C4-2B (cell line): ENCODE data around the gene SH2D4B.

Experiments used
- H3K27ac ChIP-seq: fragments of 450-650 bp; 2 replicates; pipeline ENCODE4 v1.5.1; 2017
- ZFX ChIP-seq: fragments of 450-650 bp; IDR thresholded peaks from 2 replicates; pipeline ENCODE4 v1.6.1; 2017
- TF ChIP-seq, protein P1 (sequence below): fragments of 450-650 bp; conservative IDR thresholded peaks from 2 replicates; pipeline ENCODE4 v1.5.1; 2017; ENCODE audit warnings: mild to moderate bottlenecking

SH2D4B gene

DNA sequence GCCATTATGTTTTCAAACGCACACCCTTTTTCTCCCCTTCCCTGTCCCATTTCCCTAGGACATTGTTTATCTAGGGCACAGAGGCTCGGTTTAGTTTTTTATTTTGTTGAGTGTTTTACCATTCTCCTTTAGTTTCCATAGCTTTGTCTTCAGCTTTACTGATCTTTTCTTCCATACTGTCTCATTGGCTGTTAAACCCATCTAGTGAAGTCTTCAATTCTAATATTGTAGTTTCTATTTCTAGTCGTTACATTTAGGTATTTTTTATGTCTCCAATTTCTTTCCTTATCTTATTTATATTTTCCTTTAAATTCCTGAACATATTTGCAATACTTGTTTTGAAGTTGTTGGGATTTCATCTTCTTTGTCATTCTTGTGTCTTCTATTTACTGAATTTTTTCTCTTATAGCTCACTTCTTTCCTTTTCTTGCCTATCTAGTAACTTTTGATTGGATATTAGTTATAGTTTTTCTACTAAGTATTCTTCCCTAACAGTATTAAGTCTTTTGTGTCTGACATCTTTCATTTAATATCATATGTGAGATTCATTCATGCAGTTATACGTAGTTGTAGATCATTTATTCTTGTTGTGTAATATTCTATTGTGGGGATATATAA is 41.0 kb upstream of the SH2D4B start:
- H3K27ac ChIP-seq = no peak overlapping the region
- no peak for TF ChIP-seq ZFX

DNA sequence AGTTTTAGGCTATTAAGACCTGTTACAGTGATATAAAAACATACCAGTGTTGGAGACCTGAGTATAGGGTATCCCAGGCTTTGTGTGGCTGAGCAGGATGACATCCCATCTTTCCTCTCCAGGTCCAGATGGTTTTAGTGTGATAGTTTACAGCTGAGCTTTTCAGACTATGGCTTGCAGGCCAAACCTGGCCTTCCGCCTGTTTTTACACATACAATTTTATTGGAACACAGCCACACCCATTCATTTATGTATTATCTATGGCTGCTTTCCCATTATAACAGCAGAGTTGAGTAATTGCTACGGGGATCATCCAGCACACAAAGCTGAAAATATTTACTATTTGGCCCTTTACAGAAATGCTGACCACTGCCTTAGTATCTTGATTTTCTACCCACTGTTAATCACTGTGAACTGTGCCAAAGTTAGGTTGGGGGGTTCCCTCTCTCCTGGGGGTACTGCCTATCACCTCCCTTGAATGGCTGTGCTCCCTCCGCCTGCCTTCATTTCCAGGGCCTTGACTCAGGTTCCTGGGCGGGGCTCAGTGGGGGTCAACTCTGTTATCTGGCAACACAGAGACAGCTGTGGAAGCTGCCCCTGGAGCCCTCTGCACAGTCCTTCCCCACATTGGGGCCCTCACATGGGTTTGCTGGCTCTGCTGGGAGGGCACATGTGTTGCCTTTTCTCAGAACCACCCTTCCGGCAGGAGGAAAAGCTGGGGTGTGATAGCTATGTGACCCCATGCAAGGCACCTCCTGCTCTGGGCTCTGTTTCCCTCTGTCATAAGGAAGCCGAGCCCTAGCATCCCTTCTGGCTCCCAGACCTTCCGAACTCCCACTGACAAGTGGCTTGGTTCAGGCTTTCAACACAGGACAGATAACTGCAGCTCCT is 40.3 kb upstream of the SH2D4B start:
- TF ChIP-seq ZFX = no peak
- TF ChIP-seq, protein P1, sequence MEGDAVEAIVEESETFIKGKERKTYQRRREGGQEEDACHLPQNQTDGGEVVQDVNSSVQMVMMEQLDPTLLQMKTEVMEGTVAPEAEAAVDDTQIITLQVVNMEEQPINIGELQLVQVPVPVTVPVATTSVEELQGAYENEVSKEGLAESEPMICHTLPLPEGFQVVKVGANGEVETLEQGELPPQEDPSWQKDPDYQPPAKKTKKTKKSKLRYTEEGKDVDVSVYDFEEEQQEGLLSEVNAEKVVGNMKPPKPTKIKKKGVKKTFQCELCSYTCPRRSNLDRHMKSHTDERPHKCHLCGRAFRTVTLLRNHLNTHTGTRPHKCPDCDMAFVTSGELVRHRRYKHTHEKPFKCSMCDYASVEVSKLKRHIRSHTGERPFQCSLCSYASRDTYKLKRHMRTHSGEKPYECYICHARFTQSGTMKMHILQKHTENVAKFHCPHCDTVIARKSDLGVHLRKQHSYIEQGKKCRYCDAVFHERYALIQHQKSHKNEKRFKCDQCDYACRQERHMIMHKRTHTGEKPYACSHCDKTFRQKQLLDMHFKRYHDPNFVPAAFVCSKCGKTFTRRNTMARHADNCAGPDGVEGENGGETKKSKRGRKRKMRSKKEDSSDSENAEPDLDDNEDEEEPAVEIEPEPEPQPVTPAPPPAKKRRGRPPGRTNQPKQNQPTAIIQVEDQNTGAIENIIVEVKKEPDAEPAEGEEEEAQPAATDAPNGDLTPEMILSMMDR = no peak
- no peak overlapping the region; the same call in 1 of the 2 replicates for H3K27ac ChIP-seq

DNA sequence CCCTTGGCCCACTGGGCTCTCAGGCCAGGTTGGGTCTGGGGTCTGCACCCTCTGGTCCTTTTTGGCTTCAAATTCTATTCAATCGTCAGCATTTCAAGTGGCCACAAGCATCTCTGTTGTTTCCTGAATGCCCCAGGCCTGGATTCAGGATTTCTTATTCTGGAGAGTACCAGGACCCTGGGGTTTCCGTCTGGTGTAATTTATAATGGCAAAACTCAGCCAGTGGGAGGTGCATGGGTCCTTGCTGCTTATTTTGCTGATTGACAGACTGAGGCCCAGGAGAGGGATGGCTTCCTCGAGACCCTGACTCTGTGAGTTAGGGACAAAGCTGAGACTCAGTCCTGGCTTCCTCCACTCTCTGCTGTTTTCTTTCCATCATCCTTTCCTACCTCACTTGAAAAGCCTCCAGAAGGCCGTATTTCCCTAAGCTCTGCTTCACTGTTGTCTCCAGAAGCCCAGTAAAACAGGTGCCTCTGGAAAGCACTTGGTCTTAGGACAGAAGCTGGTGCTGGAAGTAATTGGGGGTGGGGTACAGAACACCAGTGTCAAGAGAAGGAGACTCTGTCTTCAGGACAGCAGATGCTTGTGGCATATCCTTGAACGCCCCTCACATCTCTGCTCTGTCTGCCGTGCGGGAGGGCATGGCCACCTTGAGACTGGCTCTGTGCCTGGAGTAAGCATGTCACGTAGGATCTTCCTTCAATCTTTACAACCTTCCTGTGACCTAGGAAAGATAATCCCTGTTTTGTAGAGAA is 39.4 kb upstream of the SH2D4B start:
- H3K27ac ChIP-seq = peak overlapping the region; percentile 39
- no peak for TF ChIP-seq ZFX
- TF ChIP-seq, protein P1 = no peak

DNA sequence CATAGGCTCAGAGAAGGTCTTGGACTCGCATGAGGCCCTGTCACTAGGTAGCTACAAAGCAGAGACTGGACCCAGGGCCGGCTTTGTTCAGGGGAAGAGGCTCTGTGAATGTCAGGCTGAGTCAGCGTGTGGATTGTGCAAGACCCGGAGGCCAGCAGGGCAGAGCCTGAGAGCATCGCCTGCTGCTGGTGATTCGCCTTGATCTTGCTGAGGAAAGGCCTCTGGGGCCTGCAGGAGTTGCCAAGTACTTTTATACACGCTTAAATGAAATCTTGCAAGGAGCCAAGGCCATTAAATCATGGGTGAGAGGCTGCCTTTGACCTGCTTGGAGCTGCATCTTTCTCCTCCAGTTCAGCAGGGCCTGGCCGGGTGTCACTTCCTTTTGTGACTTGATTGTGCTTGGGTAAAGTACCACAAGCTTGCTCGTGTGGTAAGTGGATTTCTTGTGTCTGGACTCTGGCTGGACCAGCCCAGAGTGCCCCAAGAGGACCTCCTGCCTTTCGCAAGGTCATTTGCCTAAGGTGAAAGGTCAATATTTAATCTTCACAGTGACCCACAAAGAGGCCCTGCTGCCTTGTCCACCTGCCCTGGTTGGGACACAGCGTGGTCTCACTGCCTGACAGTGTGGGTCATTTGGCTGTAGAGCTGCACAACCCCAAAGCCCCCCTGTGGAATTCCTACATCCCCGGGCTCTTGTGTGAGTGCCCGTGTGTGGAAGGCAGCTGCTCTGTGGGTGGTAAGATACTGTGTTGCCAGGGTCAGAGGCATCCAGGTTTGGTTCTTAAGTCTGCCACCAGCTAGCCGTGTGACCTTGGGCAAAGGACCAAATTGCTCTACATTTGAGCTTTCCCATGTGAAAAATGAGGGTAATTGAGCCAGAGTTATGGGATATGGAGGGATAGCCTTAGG is 38.6 kb upstream of the SH2D4B start:
- TF ChIP-seq, protein P1 = no peak
- TF ChIP-seq ZFX = no peak; the same call in 1 of the 2 replicates
- H3K27ac ChIP-seq = peak overlapping the region; percentile 39

DNA sequence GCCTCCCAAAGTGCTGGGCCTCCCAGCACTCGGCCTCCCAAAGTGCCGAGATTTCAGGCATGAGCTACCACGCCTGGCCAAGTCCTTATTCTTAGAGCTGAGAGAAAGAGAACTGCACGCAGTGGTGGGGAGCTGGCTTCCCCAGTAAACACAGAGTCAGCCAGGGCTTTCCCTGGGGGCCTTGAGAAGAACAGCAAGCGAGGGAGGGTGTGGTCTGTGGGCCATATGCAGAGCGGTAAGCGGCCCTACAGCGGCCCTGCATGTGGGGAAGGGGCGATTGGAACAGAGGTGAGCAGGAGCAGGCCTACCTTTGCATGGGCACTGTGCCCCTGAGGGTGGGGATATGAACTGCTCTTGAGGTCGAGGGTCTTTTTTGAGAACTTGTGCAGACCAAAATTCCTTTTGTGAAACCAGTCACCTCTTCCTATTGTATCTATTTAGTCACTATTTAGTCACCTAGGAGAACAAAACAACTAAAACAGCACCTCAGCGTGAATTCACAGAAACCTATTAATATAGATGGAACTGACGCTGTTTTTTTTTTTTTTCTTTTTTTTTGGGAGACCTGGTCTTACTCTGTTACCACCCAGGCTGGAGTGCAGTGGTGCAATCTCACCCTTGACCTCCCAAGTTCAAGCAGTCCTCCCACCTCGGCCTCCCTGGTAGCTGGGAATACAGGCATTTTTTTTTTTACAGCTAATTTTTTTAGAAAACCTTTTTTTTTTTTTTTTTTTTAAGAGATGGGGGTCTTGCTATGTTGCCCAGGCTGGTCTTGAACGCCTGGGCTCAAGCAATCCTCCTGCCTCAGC is 36.9 kb upstream of the SH2D4B start:
- TF ChIP-seq, protein P1 = no peak
- no peak for TF ChIP-seq ZFX
- no peak overlapping the region for H3K27ac ChIP-seq

DNA sequence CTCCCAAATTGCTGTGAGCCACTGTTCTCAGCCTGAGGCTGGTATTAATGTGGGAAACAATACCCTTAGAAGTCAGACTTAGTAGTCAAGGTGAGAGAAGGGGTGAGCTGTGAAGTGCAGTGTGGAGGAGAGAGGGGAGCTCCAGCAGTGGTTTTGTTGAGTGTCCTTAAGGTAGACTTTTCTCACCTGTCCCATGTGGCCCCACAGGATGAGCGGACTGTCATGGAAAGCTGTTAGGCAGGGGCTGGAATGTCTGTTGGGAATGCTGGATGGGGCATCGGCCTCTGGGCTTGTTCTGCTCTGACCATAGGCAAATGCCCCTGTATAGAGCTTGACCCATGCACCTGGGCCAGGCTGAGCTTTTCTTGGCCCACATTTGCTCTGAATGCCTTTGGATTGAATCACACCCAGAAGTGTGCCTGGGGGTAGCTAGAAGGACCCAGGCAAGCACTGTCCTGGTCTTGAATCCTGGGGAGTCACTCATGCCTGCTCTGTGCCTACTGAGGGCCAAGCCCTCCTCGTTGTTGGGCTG is 36.3 kb upstream of the SH2D4B start:
- TF ChIP-seq, protein P1 = no peak
- TF ChIP-seq ZFX = no peak
- H3K27ac ChIP-seq = no peak overlapping the region
